ENCODE results near the gene AQR.

The AQR gene

GRCh38 chr15:34804776-34805175, 164.8 kb downstream of the AQR start:
- TF ChIP-seq CTCF (IDR thresholded peaks at IDR 0.05; ENCODE audit: insufficient read depth, low read length, poor library complexity, severe bottlenecking): no peak
- H3K27me3 ChIP-seq (replicated peaks; ENCODE audit: control insufficient read depth, insufficient read depth, low read length): no peaks in the 10 kb centered on the region
- no peak for DNase-seq (ENCODE audit: extremely low read depth, insufficient read length)
- H3K4me3 ChIP-seq (replicated peaks; ENCODE audit: low read depth, low read length): no peak overlapping the region
- H3K36me3 ChIP-seq (ENCODE audit: control insufficient read depth, insufficient read depth, low read length): no peaks in the 10 kb centered on the region

- Histone ChIP-seq H3K36me3 (ENCODE audit: control insufficient read depth, insufficient read depth, low read length) (no peaks in the 10 kb centered on the region), H3K4me3 (replicated peaks; ENCODE audit: low read depth, low read length) (no peak overlapping the region), H3K27me3 (replicated peaks; ENCODE audit: control insufficient read depth, insufficient read depth, low read length) (no peaks in the 10 kb centered on the region)
- no peak for DNase-seq (ENCODE audit: extremely low read depth, insufficient read length)
- TF ChIP-seq CTCF (IDR thresholded peaks at IDR 0.05; ENCODE audit: insufficient read depth, low read length, poor library complexity, severe bottlenecking): no peak
Measured at GRCh38 chr15:34804113-34804512, 165.4 kb downstream of the AQR start.

GRCh38 chr15:34802803-34803750, 166.5 kb downstream of the AQR start:
- DNase-seq (ENCODE audit: extremely low read depth, insufficient read length): no peak
- Histone ChIP-seq H3K27me3 (replicated peaks; ENCODE audit: control insufficient read depth, insufficient read depth, low read length) (no peaks in the 10 kb centered on the region), H3K36me3 (ENCODE audit: control insufficient read depth, insufficient read depth, low read length) (no peaks in the 10 kb centered on the region), H3K4me3 (replicated peaks; ENCODE audit: low read depth, low read length) (no peak overlapping the region)
- no peak for TF ChIP-seq CTCF (IDR thresholded peaks at IDR 0.05; ENCODE audit: insufficient read depth, low read length, poor library complexity, severe bottlenecking)

GRCh38 chr15:34802371-34802770, 167.2 kb downstream of the AQR start:
- Histone ChIP-seq H3K27me3 (replicated peaks; ENCODE audit: control insufficient read depth, insufficient read depth, low read length) (no peaks in the 10 kb centered on the region), H3K36me3 (ENCODE audit: control insufficient read depth, insufficient read depth, low read length) (no peaks in the 10 kb centered on the region), H3K4me3 (replicated peaks; ENCODE audit: low read depth, low read length) (no peak overlapping the region)
- no peak for TF ChIP-seq CTCF (IDR thresholded peaks at IDR 0.05; ENCODE audit: insufficient read depth, low read length, poor library complexity, severe bottlenecking)
- no peak for DNase-seq (ENCODE audit: extremely low read depth, insufficient read length)
